Measurements from ENCODE around the gene GIMAP8.
A peak's percentile ranks its signal among the peaks of the same experiment; 100 is the strongest.
"Not testable (repeated sequence)": the region's sequence is repeated elsewhere in the genome, so short reads cannot be mapped to it uniquely, and the experiment has no call there.

The GIMAP8 gene

DNA sequence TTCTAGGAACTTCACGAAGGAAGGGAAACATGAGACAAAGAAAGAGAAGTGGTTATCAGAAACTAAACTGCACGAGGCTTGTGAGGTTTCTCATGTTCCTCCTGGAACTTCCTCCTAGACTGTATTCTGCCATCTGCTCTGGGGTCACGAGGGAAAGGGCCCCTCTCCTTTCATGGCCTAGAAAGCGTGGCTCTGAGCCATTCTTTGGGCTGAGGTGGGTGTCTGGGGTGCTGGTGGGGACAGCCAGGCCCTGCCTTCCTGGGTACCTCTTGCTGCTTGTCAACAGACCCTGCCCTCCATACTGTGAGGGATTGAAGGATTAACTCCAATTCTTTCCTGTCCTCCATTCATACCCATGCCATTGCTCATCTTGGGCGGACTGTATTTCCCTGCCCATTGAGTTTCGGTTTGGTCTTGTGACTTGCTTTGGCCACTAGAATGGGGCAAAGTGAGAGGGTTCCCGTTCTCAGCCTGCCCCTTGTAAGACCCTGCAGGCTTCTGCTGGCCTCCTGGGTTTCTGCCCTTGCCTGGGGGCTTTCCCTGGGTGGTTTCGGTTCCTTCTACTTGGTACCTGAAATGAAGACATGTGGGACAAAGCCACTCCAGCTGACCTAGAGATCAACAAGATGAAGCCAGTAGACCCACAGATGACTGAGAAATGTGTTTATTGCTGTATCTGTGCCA, 14.9 kb upstream of the GIMAP8 start:
- DNase-seq (ENCODE audit: low read depth, low spot score), result no peak

DNA sequence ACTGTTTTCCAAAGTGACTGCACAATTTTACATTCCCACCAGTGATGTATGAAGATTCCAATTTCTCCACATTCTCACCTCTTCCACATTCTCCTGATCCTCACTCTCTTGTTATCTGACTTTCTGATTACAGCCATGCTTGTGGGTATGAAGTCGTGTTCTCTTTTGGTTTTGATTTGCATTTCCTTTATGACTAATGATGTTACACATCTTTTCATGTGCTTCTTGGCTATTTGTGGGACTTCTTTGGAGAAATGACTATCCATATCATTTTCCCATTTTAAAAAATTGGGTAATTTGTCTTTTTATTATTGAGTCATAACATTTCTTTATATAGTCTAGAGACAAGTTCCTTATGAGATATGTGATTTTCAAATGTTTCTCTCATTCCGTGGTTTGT, 10.5 kb upstream of the GIMAP8 start:
- DNase-seq (ENCODE audit: low read depth, low spot score), result no peak

DNA sequence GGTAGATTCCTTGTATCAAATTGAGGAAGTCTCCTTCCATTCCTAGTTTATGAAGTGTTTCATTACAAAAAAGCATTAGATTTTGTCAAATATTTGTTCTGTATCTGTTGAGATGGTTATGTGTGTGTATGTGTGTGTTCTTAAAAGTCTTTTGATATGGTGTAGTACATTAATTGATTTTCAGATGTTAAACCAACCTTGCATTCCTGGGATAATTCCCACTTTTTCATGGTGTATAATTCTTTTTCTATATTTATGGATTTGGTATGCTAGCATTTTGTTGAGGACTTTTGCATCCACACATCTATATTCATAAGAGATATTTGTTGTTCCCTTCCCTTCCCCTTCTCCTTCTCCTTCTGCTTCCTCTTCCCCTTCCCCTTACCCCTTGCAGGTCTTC, 8.9 kb upstream of the GIMAP8 start:
- DNase-seq (ENCODE audit: low read depth, low spot score), result no peak

DNA sequence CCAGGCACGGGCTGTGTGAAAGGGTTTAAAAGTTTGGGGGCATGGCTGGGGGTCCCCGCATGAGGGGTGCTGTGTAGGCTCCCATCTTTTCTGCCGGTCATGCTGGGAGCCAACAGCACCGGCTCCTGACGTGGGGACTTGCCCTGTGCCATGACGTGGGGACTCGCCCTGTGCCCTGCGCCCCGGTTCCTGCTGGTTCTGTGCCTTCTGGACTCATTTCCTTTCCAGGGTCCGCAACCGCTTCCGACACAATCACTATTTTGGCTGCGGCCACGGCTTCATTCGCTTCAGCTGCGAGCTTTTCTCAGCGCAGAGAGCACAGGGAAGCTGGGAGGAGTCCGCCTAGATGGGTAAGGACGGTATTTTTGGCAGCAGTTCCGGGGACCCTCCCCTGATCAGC, 7.6 kb upstream of the GIMAP8 start:
- no peak for DNase-seq (ENCODE audit: low read depth, low spot score)

DNA sequence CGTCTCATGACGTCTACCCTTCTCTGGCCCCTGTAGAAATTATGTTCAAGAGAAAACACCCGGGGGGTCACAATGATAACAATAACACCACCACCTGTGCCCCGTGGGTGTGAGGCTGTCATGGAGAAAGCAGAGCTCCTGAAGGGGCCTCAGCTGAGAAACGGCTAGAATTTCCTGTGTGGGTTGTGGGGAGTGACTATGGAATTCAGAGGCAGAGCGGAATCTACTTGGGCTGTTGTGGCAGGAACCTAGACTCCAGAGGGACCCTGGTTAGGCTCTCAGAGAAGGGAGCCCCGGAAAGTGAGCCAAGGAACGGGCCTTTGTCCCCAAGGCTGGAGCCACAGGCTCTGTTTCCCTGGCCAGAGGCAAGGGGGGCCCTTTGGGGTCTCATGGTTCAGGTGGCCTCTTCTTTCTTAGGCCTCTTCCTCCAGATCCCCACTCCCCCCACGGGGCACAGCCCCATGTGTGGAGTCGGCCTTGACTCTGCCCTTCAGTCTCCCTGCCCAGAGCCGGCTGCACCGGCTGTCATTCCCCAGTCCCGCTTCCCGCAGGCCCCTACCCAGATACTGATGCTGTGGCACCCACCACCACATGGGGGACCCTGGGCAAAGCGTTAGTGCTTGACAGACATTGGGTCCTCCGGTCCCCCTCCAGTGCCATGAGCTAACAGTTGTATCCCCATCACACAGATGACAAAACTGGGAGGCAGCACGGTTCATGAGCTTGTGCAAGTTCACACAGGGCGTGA, 6.5 kb upstream of the GIMAP8 start:
- DNase-seq (ENCODE audit: low read depth, low spot score), result no peak

DNA sequence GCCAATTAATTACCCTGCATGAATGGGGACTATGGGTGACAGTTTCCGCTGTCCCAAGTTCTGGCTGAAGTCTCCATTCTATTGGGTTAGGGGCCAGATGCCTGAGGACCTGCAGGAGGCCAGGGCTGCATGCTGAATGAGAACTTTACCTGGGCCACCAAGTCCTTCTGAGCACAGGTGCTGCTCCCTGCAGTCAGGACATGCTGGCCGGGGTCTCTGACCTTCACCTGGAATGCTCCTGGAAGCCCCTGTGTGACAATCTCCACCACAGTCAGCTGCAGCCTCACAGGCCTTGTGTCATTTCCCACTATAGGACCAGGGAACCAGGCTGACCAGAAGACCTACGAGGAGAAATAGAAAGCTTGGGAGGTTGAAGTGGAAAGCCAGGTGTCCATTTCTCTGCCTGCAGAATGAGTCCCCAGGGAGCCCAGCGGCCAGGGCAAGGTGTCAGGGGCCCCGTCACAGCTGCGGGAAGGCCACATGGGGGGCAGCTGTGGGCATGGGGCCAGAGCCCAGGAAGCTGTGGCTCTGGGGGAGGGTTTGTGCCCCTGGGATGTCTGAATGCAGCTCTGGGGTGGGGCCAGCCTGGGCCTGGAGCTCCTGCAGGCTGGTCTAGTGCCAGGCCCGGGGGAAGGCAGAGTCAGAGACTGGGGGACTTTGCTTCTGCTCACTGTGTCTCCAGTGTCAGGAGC, 5.6 kb upstream of the GIMAP8 start:
- DNase-seq (ENCODE audit: low read depth, low spot score), result no peak

DNA sequence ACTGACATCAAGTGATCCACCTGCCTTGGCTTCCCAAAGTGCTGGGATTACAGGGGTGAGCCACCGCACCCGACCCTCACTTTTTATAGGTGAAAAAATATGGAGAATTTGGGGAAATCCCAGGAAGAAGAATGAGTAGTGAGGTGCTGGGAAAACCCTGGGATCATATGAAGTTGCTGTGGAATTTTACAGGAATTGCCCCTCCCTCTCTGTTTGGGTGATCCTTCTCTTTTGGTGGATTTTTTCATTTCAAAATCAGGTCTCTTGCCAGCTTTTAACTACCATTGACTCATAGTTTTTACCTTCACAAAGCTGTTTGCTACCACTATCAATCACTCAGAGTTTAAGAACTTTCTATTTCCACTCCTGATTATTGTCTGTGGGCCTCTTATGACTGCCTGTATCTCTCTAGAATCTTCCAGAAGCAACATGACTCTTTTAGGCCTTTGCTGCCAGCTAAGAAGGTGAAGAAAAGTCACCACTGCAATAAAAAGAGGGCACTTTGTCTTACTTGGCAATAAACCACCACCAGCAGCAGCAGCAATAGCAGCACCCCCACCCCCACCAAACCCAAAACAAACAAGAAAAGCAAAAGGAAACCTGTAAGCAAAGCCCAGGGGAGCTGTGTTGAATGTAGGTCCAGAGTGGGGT, 4.0 kb upstream of the GIMAP8 start:
- DNase-seq (ENCODE audit: low read depth, low spot score), result no peak

DNA sequence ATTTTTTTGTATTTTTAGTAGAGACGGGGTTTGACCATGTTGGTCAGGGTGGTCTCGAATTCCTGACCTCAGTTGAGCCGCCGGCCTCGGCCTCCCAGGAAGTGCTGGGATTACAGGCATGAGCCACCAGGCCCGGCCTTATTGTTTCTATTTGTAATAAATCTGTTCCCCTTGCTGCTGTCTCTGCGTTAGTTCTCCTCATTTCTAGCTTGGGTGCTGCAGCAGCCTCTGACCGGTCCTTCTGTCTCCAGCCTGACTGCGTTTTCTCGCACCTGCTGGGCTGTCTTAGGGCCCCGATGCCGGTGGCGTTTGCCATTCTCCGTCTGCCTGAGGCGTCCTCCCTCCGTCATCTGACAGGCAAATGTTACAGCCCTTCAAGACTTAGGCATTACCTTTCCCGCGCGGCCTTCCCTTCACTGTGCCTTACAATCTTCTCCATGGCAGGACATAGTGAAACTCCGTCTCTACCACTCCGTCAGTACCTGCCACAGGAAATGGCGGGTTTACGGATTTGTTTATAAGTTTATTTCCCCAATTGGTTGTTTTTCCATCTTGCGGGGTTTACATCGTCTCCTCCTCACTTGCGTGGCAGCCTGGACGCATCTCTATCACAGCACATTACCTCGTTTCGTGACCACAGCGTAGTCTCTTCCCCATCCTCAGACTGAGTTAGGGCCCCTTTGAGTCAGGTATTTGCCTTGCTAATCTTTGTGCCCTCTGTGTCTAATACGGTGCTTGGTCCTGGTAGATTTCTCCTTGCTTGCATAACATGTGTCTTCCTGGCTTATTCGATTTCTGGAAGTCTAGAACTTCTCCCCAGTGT, 2.3 kb upstream of the GIMAP8 start:
- DNase-seq (ENCODE audit: low read depth, low spot score), result peak; percentile 10

DNA sequence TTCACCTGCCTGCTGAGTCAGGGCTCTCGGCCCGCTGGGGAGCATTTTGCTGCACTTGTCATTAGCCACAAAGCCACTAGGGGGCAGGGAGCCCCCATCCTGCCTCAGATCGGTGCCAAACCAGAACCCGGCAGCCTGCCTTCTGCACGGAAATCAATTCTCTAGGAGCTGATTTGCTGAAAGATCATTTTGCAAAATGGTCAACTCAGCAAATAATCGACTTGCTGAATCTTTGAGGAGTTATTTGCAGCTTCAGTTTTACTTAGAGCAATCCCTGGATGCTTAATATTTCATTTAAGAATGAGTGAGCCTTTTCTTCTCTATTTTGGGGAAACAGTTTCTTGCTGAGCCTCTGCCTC, 1.7 kb upstream of the GIMAP8 start:
- DNase-seq (ENCODE audit: low read depth, low spot score), result peak; percentile 84

DNA sequence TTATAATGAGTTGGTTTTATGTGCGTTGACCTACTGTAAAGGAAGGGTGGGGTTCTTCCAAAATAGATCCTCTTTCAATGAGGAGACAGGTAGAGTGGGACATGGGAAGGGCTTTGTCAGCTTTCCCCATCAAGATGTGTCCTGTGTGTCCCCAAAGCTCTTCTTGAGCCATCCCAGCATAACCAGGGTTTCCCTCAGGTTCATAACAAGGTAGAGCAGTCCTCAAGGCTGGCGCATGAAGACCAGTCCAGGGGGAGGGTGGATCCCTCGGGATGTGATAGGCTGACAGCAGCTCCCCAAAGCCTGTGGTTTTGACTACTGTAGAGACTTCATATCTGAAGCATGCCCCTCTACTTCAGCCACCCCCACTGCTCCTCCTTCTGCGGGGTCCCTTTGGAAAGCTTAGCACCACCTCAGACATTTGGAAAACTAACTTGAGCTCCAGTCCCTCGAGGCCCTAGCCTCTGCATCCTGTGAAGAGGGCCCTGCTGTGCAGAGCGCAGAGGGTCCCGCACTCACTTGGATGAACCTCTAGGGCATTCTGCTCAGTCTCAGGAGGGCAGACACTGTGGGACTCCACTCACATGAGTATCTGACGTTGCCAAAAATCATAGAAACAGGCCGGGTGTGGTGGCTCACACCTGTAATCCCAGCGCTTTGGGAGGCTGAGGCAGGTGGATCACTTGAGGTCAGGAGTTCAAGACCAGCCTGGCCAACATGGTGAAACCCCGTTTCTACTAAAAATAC, 1.1 kb upstream of the GIMAP8 start:
- DNase-seq (ENCODE audit: low read depth, low spot score), result no peak

DNA sequence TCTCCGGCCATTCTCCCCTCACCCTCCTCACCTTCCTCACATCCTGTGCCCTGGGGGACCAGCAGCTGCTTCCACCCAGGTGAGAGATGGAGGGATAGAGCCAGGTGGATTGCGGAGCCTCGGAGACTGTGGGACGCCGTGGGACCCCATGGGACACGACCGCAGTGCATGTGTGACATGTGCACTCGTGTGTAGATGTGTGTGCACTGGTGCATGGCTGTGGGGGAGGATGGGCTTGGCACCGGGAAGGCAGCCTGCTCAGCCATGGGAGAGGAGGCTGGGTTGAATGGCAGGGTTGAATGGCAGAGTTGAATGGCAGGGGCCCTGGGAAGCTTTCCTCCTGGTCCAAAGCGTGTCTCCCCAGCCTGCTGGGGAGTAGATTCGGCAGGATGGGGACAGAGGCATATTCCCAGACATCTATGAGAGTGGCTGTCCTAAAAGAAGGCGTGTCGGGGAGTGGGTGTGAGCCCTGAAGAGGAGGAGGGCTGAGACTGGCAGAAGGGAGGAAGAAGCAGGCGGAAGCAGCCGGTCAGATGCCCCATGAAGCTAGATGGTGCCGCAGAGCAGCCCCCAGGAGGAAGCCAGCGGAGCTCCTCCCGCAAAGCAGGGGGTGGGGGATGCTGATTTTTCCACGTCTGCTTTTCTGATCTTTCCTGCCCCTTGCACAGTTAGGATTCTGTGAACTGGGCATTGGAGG, 815 bp downstream of the GIMAP8 start:
- no peak for DNase-seq (ENCODE audit: low read depth, low spot score)

DNA sequence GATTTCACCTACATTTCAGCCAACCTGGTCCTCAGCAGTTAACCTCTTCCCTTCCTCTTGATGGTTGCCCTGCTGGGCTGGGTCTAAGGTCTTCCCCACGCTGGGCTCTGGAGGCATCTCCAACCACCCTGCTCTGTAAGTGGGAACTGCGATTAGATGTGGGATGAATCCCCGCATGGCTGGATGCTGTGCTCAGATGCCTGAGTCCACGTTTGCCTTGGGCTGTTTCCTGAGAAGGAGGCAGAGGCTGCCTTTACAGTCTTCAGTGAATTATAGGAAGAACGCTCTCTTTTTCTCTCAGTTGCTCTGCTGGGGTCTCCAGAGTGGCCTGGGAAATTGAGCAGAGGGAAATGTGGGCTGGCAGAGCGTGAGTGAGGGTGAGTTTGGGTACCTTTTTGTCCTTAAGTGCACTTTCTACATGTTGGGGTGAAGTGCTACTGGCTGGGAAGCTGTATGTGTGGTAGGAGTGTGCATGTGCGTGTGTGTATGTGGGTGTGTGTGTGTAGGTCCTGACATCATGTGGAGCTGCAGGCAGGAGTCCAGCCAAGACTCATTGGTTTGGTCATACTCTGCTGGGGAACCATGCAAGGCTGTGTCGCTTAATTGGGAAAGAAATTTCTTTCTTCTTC, 1.5 kb downstream of the GIMAP8 start:
- DNase-seq (ENCODE audit: low read depth, low spot score), result no peak

DNA sequence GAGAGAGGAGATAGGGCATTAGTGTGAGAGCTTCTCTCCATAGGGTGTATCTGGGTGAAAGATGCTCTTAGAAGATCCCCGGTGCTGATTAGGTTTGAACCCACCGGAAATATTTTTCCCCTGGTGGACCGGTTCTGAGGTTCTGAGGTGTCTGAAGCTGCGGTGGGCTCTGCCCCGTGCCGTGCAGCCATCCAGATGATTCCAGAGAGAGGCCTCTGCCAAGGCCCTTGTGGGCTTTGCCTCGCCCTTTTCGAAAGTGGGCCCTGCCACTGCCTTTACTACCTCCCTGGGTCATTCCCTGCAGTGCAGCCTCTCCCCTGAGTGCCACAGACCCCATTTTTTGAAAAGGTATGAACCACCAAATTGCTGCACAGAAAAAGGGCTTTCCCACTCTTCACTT, 2.8 kb downstream of the GIMAP8 start:
- DNase-seq (ENCODE audit: low read depth, low spot score), result no peak

DNA sequence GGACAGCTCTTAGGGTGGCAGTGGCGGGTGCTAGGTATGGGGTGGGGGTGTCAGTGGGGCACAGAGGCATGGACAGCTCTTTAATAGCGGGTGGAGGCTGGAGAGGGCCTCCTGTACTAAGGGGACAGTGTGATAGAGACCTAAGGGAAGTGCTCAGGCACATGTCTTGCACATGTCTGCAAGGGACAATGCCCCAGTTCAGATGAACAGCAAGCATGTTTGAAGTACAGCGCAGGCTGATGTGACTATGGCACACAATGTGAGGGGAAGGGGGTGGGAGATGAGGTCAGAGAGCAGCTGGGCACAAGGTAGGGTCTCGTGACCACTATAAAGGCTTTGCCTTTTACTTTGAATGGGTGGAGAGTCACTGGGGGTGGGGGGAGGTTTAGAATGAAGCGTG, 3.5 kb downstream of the GIMAP8 start:
- DNase-seq (ENCODE audit: low read depth, low spot score), result no peak

DNA sequence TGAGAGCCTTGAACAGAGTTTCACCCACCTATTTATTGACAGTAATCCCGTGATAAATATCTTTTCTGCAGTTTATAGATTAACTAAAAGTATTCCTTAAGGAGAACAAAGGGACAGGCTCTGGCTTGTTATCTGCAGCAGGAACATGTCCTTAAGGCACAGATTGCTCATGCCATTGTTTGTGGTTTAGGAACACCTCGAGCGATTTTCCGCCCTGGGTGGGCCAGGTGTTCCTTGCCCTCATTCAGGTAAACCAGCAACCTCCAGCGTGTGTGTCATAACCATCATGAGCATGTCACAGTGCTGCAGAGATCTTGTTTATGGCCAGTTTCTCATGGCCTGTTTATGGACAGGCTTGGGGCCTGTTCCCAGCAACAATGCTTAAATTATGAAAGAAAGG, 6.6 kb downstream of the GIMAP8 start:
- DNase-seq (ENCODE audit: low read depth, low spot score), result not testable (repeated sequence)

DNA sequence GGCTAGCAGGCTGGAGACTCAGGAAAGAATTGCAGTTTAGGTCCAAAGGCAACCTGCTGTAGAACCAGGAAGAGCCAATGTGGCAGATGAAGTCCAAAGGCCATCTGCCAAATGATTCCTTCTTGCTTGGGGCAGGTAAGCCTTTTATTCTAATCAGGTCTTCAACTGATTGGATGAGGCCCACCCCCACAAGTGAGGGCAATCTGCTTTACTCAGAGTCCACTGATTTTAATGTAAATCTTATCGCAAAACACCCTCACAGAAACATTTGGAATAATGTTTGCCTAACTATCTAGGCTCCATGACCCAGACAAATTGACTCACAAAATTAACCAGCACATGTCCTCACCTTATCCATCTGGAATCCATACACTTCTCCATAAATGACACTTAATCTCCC, 7.8 kb downstream of the GIMAP8 start:
- DNase-seq (ENCODE audit: low read depth, low spot score), result no peak

DNA sequence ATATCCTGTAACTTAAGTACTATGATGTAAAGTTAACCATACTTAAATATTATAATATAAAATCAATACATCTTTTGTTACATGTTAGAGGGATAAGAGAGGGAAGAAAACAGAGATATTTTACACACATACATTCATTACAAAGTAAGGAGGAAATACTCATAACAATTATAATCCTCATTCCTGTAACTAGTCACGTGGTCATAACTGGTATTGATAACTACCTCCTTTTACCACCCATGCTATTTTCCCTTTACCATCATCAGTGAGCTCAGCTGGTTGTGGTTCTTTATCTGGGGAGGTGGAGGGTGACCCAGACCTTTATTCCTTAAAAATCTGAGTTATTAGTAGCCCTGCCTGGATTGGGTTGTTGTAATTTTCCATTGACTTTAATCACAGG, 8.3 kb downstream of the GIMAP8 start:
- DNase-seq (ENCODE audit: low read depth, low spot score), result no peak

DNA sequence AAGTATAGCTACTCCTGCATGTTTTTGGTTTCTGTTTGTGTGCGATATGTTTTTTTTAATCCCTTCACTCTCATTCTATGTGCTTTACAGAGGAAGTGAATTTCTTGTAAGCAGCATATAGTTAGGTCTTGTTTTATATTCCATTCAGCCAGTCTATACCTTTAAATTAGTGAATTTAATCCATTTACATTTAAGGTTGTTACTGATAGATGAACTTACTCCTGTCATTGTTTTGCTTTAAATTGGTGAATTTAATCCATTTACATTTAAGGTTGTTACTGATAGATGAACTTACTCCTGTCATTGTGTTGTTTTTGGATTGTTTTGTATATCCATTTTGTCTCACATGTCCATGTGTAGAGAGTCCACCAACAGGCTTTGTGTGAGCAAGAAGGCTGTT, 11.1 kb downstream of the GIMAP8 start:
- DNase-seq (ENCODE audit: low read depth, low spot score), result no peak

DNA sequence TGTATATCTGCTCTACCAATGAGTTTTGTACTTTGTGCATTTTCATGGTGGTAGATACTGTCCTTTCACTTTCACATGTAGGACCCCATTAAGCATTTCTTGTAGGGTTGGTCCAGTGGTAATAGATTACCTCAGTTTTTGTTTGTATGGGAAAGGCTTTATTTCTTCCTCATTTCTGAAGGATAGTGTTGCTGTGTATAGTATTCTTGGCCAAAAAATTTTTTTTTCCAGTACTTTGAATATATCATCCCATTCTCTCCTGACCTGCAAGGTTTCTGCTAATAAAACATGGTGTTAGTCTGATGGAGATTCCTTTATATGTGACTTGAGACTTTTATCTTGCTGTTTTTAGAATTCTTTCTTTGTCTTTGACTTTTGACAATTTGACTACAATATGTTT, 12.0 kb downstream of the GIMAP8 start:
- no peak for DNase-seq (ENCODE audit: low read depth, low spot score)

DNA sequence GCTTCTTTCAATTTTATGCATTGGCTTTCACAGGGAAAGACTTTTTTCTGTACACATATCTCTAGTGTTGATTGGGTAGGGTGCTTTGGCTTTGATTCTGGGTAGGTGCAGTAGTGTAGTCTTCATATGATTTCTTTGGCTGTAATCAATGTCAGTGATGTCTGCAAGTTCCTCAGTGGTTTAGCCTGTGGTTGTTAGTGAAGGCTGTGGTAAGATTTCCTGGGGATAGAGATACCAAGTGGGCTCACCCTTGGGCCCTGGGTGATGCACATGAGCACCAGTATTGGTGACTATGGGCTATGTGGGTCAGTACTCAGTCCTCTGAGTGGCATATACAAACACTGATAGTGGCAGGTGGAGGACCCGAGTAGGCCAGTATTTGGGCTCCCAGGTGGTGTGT, 13.0 kb downstream of the GIMAP8 start:
- DNase-seq (ENCODE audit: low read depth, low spot score), result no peak
